Activated CD8-positive, alpha-beta memory T cell treated with anti-CD3 and anti-CD28 coated beads for 1 hour (primary cell): Measurements from ENCODE around the gene ANKS1B.
"Not testable (repeated sequence)": the region's sequence is repeated elsewhere in the genome, so short reads cannot be mapped to it uniquely, and the experiment has no call there.

ENCODE experiments used
- DNase-seq, 2 donors: peaks; one replicate each; pipeline ENCODE4 v3.0.0-alpha.2; 2020; ENCODE audit warnings: low read depth in 1 of 2; ENCODE audit errors: extremely low read depth in 1 of 2

ANKS1B gene

DNA sequence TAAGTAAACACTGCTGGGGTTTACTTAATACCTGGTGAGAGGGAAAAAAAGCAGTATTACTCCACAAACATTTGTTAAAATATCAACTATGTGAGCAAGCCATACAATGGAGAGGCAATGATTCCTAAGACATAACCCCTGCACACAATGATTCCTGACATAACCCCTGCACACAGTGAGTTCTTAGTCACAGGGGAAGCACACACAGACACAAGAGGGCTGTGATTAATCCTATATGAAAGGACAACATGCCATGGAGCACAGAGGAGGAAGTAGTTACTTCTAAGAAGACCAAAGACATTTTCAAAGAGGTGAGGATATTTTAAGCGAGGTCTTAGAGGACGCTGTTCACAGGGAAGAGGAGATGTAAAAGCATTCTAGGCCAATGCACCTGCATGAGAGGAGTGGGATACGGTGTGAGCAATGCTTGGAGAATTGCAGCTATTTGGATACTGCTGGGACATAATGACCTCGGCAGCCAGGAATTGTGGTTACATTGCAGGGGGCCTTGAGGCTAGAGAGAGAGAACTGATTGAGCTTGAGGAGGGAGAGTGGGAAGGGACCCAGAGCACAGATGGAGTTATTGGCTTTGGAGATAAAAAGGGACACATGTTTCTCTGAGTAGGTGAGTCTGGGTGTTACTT is 1127.7 kb downstream of the ANKS1B start:
- DNase-seq, result no peak

DNA sequence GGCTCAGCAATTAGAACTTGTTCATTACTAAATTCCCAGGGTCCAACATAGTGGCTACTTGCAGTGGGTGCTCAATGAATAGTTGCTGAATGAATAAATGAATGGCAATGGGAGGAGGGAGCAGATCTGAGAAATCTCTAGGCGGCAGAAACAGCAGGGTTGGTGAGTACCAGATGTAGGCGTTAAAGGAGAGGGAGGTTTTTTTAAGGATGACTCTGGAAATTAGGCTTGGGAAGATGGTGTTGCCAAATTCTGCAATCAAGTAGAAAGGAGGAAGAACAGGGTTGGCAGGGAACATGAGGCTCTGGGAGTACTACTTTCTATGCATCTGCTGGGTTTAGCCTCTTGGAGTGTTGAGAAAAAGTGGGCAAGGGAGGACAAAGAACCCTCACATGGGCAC is 1132.6 kb downstream of the ANKS1B start:
- DNase-seq, result no peak

DNA sequence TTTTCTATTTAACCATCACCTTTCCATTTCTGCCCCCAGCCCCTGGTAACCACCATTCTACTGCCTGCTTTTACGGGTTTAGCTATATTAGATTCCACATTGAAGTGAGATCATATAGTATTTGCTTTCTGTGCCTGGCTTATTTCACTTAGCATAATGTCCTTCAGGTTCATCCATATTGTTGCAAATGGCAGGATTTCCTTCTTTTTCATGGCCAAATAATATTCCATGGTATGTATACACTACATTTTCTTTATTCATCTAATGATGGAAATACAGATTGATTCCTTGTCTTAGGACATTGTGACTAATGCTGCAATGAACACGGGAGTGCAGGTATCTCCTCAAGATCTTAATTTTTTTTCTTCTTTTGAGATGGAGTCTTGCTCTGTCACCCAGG is 1137.5 kb downstream of the ANKS1B start:
- no peak for DNase-seq

DNA sequence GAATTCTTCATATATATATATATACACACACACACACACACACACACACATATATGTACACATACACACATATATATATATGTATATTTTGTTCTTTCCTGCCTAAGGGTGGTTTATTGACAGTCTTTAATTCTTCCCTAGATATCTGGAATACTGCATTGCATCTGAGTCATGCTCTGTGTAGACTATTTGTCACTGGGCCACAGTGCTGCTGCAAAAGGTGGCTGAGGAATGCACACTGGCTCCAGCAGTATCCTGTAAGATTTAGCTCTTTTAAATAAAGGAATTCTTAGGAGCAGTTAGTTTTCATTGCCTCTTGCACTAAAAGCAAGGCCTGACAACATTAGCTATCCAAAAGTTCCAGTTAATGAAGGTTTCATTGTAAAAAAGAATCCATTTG is 1138.8 kb downstream of the ANKS1B start:
- DNase-seq, result no peak

DNA sequence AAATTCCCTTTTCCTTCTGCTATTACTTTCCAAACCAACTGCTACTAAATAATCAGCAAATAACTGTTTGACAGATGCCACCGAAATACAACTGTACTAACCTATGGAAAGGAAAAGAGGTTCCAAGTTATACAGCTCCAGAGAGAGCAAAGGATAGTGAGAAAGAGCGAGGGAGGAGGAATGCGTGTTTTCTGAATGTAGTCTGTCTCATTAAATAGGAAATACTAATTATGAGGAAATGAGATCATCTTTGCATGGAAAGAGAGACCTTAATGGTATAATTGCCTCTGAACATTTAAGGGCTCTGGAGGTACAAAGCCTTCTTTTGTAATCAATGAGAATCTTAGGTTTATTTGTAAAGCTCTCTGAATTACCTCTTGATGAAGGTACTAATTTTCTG is 1144.4 kb downstream of the ANKS1B start:
- DNase-seq, result no peak

DNA sequence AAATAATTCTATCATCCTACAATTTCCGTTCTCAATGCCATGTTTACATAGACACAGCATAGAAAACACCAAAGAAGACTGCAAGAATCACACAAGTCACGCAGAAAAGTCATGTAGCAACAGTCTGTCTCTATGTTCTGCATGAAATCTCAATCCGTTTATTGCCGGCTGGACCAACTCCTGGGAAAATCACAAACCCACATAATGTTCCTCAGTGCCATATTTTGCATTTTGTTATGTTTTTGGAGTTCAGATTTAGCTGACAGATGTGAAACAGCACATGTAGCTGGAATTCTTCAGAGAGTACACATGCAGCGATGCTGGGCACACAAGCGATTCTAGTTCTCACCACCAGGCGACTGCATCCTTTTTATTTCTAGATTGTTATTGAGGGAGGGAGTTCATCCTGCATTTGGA is 1146.5 kb downstream of the ANKS1B start:
- DNase-seq, result no peak

DNA sequence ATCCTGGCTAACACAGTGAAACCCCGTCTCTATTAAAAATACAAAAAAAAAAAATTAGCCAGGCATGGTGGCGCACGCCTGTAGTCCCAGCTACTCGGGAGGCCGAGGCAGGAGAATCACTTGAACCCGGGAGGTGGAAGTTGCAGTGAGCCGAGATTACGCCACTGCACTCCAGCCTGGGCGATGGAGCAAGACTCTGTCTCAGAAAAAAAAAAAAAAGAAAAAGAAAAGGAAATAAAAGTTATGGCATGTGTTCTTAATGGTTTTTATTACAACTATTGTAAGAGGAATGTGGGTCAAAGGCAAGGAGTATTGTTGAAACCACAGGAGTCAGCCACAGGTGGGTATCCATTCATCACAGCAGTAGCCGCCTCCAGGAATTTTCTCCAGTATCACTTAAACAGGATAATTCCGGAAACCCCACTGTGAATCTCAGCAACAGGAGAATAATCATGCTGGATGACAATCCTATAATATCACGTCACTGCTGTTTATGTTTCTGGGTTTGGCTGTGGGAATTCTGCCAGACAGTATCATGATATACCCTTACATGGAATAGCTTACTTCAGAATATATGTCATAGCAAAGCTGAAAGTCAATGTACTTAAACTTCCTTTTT is 1147.5 kb downstream of the ANKS1B start:
- DNase-seq, result not testable (repeated sequence)

DNA sequence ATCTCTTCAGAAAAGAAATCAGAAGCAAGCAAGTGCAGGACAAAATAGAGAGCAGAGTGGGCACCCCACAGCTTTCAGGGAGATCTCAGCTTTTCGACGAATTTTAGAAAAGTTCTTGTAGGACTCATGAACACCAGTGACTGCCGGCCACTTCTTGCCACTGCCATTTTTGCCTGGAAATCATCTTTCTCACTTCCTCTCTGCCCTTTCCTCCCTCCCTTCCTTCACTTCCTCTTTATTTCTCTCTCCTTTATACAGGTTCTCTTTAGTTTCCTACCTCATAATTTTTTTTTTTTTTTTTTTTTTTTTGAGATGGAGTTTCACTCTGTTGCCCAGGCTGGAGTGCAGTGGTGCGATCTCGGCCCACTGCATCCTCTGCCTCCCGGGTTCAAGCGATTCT is 1154.1 kb downstream of the ANKS1B start:
- DNase-seq, result no peak

DNA sequence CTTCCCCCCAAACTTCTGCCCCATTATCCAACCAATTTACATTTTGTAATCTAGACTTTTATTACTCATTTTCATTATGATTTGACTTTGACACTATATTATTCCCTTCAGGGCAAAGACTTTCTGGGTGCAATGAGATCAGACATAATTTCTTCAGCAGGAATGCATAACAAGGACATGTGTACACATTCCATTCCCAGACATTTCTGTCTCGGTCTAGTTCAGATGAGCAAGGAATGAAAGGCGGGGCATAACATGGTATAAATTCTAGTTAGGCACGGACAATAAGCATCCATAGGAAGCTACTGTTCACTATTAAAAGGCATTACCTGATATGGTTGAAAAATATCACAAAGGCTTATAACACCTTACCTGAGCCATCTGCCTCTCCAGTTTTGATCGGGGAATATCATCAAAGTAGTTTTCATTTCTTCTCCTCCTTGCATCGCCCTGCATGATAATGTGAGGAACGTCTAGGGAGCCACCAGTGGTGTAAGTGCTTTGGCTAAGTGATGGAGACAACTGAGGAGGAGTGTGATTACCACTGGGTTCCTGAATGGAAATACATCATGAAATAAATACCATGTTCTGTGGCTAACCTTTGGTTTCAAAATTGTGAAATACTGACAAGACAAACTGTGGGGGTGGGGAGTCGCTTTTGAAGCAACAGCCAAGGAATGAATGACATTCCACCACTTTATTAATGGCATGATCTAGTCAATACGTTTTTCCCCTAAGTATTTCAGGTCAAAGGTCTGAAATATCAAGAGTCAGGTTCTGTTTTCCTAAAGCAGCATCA is 1155.7 kb downstream of the ANKS1B start:
- no peak for DNase-seq

DNA sequence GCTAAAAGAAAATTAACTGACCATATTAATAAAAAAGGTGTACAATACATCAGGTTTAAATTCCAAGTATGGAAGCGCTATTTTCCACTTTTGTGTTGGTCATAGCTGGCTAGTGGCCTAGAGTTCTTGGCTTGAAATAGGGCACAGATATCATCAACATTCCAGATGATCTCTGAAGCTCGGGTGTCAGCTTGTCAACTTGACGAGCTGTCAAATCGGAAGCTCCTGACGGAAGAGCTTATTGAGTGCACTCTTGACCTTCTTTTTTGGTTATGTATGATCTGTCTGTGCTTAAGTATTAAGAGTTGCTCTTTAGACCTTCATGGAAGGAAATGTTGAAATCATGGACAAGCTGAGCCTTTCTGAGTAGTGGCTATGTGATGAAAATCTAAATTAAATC is 1161.7 kb downstream of the ANKS1B start:
- no peak for DNase-seq

DNA sequence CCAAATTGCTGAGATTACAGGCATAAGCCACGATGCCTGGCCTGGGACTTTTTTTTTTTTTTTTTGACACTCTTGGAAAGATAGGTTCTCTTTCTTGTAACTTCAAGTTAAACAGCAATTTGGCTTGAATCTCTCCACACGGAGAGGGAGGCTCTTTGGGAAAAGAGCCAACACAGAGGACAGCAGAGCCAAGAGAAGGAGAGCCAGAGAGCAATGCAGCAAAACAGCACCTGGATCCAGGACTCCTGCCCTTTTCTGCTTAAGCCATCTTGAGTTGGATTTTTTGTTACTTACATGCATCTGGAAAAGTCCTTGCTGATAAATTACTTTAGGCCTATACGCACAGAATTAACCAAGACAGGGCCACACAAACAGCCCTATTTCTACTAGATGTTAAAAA is 1162.9 kb downstream of the ANKS1B start:
- DNase-seq, result no peak

DNA sequence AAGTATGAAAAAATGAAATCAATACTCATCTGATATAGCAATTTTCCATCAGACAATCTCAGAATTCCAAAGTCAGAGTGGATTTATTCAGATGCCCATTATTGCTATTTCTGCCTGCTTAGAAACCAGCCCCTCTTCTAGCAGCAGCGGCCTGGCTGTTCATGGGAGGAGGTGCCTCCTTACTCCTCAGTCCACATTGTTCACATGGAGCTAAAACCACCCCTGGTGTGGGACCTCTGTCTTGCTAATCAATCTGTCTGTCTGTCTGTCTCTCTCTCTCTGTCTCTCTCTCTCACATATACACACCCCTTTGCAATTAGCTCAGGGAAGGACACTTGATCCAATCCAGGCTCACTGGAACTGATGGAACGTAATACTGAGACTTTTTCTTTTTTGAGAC is 1163.5 kb downstream of the ANKS1B start:
- no peak for DNase-seq

DNA sequence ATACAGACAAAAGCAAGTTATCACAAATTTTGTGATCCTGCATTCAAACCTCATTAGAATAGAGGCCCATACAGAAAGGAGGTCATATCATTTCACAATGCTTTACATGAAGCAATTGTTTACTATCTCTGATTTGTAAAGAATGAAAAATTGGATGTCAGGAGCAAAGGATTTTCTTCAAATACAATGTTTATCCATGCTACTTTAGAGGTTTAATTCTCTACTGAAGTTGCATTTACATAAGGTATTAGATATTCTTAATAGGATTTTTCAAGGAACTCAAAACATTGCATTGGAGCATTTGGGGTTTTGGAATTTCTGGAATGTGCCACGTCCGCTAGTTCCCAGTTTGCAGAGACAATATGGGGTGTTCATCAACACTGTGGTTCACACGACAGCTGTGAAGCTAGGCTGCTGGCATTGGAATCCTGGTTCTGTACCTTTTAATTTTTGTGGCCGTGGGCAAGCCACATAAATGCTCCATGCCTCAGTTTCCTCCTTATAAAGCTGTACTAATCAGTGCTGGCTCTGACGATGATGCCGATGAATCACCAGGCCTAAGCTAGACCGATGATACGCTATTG is 1164.8 kb downstream of the ANKS1B start:
- DNase-seq, result no peak

DNA sequence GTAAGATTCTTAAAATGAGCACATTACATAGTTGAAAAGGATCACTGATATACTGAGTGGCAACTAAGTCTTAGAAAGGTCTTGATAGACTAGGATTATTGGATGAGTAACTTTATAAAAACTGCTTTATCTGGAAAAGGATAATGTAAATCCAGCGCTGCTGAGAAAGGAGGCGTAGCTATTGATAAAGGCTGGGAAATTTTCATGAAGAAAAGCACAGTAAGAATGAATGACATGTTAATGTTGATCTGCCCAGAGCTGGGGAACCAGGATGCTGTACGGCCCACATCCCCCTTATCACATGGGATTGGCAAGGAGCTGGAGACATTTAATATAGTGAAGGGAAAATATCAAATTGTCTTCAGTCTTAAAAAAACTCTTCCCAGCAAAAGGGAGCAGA is 1165.7 kb downstream of the ANKS1B start:
- no peak for DNase-seq

DNA sequence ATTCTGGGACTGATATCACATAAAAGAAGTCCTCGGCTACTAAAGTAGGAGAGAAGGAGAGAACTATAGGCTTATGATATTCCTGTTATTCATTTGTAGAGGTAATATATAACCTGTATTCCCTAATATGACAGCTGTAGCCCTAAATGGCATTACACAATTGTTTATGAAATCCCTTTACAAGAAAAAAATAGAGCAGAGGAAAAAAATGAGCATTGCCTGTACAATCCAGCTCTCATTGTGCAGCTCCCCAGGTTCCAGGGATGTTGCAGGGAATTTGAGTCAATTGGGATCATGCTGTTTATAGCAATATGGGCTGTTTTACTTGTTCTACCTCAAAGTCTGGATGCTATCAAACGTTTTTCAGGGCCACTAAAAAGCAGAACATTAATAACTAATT is 1166.5 kb downstream of the ANKS1B start:
- DNase-seq, result no peak

DNA sequence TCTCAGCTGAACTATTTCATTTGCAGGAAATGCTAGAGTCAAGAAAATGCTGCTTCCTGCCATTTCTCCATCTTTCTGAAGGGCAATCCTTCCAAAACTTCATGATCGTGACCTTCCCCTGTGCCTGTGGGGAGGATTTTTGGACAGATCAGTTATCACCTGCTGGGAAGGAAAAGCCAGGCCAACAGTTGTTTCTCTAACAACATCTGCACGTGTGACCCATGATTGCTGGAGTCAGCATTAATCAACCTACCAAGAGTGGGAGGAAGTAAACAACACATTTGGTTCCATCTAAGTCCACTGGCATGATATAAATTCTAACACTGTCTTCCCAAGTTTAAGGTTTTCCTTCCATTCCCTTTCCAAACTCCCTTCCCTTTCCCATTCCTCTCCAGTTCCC is 1167.0 kb downstream of the ANKS1B start:
- DNase-seq, result no peak

DNA sequence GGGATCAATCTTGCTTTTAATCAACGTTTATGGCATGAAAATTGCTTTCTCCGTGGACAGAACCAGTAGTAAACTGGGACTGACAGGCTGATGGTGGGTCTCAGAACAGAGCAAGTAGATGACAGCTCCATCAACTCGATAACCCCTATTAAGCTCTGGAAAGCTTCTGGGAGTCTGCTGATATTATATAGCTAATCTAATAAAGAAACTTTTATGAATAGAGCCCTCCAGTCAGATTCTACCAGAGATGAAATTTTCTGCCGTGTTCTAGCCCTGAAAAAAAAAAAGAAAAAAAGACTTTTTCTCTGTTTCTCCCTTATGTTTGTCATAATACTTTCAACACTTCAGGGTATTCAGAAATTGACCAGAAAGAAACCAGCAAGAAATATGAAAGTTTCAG is 1168.0 kb downstream of the ANKS1B start:
- DNase-seq, result no peak

DNA sequence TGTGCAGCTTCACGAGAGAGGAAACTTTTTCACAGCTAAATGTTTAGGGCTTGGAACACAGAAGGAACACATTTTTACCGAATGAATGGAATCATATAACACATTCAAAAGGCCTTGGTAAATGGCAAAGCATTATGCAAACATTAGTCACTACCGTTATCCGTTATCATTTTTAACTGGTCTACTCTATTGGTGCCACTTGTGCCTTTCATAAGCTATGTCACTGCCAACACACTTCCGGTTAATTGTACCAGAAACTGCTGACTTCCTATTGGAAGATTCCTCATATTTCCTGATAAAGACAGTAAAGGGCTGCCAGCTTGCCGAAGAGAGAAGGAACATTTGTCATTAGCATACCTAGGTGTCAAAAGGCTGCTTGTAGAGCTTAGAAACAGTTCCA is 1170.5 kb downstream of the ANKS1B start:
- no peak for DNase-seq

DNA sequence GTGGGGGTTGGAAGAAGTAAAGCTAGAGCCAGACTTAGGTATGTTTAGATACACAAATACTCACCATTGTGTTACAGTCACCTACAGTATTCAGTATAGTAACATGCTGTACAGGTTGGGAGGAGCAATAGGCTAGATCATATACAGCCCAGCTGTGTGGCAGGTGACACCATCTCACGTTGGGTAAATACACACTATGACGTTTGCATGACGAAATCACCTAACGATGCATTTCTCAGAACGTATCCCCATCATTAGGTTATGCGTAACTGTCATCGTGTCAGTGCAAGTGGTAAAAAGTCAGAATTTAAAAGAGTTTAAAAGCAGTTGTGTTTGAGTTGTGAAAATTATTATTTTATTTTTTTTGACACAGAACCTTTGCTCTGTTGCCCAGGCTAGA is 1172.5 kb downstream of the ANKS1B start:
- DNase-seq, result no peak

DNA sequence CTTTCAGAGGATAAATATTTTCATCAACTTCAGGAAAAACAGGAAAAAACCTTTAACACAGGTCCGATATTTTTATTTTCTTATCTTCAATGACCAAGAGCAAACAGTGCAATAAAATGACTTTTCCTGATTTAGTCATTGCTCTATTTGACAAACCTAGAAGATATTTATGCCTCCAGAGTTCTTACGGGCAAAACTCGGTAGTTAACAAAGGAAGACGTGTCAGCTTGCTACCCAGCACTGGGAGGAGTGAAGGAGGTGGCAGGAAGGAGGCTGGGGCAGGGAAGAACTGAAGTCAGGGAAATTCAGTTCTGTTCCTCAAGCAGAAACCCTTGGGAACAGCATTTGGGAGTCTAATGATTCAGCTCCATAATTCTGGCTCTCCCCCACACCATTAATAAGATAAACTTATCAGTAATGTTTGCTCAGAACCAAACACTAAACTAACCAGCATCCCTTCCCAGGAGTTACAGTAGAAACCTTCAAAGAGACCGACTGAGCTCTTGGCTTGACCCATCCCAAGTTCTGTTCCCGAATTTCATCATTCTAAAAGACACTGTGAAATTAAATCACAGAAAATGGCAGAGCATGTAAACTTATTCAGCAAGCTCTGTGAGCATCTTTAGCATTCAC is 1176.4 kb downstream of the ANKS1B start:
- no peak for DNase-seq

DNA sequence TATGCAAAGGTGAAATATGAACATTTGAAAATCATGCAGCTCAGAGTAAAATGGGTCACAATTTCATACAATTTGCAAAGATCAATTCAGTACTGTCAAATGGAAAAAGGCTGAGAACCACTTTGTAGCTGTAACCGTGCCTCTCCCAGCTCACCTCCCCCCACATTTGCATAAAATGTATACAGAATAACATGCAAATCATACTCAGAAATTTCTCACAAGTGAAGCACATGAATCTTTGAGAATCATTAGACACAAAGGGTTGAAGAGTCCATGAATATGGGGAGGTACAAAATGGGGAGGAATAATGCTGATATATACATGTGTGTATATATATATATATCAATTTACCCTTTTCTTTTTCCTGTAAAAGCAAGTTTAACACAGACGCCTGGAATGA is 1177.5 kb downstream of the ANKS1B start:
- no peak for DNase-seq
